Astrocyte of the spinal cord (primary cell): ENCODE data around the gene GFOD1.
A peak's percentile ranks its signal among the peaks of the same experiment; 100 is the strongest.

Experiments used
- DNase-seq: peaks from one replicate; pipeline ENCODE4 v3.0.0; 2011; ENCODE audit warnings: low read depth, low spot score
- H3K4me3 ChIP-seq: 2 replicates; pipeline ENCODE4 v1.5.1; 2011; ENCODE audit warnings: low read depth, mild to moderate bottlenecking, low read length, moderate library complexity
- in situ Hi-C: cut with HindIII; loops from 2 replicates; pipeline ENCODE4 v1.10.0; 2017; ENCODE audit warnings: low sequenced_read_pairs
- TF ChIP-seq, protein P1 (sequence below): IDR thresholded peaks from 2 replicates; pipeline ENCODE4 v1.5.1; 2012; ENCODE audit warnings: low read depth, mild to moderate bottlenecking, low read length, inconsistent platforms

The GFOD1 gene

DNA sequence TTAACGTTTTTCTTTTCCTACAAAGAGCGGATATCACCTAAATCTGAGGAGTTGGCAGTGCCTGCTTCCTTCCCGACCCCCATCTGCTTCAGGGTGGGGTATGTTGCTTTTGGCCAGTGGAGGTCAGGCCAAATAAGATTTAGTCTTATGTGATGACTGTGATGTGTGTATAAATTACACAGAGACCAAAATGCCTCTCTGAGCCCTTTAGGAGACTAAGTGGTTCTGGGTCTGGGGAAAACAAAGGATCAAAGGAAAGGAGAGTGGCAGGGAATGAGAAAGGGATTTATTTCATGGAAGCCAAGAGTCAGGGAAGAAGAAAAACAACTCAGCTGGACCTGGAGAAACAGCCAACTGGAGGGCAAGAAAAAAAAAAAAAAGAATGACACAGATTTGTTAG lies 120.0 kb downstream of the GFOD1 start:
- no peak for DNase-seq
- in situ Hi-C loops, result no loop called here
- no peak overlapping the region for H3K4me3 ChIP-seq
- TF ChIP-seq, protein P1, sequence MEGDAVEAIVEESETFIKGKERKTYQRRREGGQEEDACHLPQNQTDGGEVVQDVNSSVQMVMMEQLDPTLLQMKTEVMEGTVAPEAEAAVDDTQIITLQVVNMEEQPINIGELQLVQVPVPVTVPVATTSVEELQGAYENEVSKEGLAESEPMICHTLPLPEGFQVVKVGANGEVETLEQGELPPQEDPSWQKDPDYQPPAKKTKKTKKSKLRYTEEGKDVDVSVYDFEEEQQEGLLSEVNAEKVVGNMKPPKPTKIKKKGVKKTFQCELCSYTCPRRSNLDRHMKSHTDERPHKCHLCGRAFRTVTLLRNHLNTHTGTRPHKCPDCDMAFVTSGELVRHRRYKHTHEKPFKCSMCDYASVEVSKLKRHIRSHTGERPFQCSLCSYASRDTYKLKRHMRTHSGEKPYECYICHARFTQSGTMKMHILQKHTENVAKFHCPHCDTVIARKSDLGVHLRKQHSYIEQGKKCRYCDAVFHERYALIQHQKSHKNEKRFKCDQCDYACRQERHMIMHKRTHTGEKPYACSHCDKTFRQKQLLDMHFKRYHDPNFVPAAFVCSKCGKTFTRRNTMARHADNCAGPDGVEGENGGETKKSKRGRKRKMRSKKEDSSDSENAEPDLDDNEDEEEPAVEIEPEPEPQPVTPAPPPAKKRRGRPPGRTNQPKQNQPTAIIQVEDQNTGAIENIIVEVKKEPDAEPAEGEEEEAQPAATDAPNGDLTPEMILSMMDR, result no peak

DNA sequence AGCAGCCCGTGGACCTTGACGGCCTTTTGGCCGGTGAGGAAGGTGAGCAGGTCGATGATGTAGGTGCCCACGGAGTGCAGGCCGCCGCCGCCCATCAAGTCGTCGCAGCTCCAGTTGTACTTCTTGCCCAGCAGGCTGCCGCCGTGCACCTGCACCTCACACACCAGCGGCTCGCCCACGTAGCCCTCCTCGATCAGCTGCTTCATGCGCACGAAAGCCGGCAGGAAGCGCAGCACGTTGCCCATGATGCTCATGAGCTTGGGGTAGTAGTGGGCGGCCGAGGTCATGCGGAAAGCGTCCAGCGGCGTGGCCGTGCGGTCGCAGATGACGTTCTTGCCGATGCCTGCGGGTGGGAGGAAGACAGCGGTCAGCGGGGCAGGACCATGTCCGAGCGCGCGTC lies 122.1 kb downstream of the GFOD1 start:
- TF ChIP-seq, protein P1, result no peak
- no peak for DNase-seq
- no peak overlapping the region for H3K4me3 ChIP-seq
- in situ Hi-C loops, result no loop called here

DNA sequence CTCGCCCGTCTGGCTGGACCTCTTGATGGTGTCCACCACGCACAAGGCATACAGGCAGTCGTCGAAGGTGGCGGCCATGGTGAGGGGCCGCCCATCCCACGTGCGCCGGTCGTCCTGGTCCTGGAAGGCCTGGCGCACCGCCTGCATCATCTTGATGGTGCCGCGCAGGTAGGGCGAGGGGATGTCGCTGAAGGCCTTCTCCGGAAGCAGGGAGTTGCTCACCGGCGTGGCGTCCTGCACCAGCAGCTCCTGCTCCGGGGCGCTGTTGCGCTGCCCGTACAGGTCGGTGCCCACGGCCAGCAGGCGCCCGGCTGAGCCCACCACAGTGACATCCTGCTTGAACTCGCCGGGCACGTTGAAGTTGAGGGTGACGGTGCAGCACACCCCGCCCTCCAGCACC lies 122.6 kb downstream of the GFOD1 start:
- H3K4me3 ChIP-seq, result no peak overlapping the region
- in situ Hi-C loops, result no loop called here
- TF ChIP-seq, protein P1, result no peak
- DNase-seq, result no peak

DNA sequence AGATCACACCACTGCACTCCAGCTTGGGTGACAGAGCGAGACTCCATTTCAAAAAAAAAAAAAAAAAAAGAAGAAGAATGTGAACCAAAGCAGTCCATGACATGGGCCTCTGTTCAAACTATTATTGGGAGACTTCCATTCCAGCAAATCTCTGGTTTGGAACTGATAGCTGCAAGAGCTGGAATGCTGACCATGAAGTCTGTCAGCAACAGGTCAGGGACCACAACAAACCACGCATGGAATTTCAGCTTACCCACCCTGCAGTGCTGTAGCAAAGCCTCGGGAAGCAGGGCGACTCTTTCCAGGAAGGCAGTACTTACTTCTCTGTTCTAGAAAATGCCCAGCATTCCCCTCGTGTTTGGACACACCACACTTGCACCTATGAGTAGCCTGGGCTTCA lies 125.0 kb downstream of the GFOD1 start:
- in situ Hi-C loops, result no loop called here
- TF ChIP-seq, protein P1, result no peak
- peak; percentile 61 for DNase-seq
- no peak overlapping the region for H3K4me3 ChIP-seq

DNA sequence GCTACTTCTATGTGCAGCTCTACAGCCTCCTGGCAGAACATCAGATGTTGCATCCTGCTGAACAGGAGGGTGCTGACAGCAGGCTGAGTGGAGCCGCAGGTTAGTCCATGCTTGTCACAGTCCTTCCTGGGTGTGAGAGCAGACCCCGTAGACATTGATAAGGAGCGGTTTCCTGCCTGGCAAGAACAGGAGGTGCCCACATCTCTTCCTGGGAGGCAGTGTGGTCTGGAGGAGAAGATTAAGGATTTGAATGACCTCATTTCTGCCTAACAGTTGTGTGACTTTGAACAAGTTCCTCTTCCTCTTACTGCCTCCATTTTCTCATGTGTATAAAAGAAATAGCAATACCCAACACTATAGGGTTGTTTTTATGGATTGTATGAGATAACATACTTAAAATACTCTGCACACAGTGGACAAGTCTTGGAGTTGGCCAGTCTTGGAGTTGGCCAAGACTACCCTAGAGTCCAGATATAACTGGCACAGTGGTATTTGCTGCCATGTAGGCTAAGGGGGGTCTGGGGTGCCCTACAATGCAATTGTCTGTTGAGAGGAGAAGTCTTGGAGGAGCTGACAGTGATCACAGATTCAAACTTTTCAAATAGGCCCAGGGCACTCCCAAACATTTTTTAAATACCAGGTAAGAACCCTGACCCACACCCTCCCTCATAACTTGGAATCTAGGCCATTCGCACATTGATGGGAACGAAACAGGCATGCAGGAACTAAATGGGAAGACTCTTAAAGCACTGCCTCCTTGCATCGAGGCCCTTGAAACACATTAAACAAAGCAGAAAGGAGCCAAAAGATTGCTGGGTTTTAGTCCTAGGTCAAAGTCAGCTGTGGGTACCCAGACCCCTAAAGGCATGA lies 126.5 kb downstream of the GFOD1 start:
- no peak overlapping the region for H3K4me3 ChIP-seq
- in situ Hi-C loops, result no loop called here
- TF ChIP-seq, protein P1, result no peak
- no peak for DNase-seq

DNA sequence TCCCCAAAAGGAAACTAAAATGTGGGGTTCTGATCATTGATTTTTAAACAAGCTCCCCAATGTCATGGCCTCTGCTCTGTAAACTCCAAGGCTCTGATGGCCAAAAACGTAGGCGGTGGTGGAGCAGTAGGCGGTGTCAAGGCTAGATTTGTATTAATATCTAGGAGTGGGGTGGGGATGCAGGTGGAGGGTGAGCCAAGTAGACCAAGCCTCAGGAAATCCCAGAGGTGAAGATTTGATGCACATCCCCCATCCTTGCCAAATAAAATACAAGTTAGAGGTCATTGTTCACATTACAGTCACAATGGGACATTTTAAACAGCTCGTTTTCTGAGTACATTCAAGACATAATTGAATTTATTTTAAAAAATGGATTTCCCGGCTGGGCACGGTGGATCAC lies 128.1 kb downstream of the GFOD1 start:
- DNase-seq, result no peak
- in situ Hi-C loops, result no loop called here
- no peak overlapping the region for H3K4me3 ChIP-seq
- TF ChIP-seq, protein P1, result no peak
